GM12878 (cell line): ENCODE measurements around the gene SLC25A42. TPM values are rescaled to one million over a fixed set of nuclear protein-coding genes. Genes with fewer than 3 reads are reported as not detected.

Experiments
- ATAC-seq: fragments of 200-7000 bp; cut with Tn5 transposase; 3 replicates; pipeline ENCODE4 v1.9.1; 2020; ENCODE audit warnings: mild to moderate bottlenecking, moderate library complexity
- BruUV-seq: library from RNA; stranded (reverse); fragments of 400-500 nt; replicated peaks from 2 replicates; lab custom pipeline; 2021; lab: Mats Ljungman, UMichigan
- CTCF ChIA-PET: fragments of 300-600 bp; sonication (Branson Sonifier 250); formaldehyde crosslinking; extraction: SDS; loops from one replicate; lab custom pipeline; 2021; ENCODE audit warnings: inconsistent platforms; lab: Yijun Ruan, JAX
- POLR2A ChIA-PET: fragments of 350-600 bp; formaldehyde crosslinking; extraction: SDS; loops from one replicate; lab custom pipeline; 2021; ENCODE audit warnings: inconsistent platforms; lab: Charles Lee
- RAD21 ChIA-PET: fragments of 300-600 bp; sonication (Branson Sonifier 250); formaldehyde crosslinking; loops from one replicate; lab custom pipeline; 2023; ENCODE audit warnings: antibody characterized with exemption; ENCODE audit not compliant: unreplicated experiment; lab: Charles Lee
- SMC1A ChIA-PET: fragments of 300-600 bp; sonication (Branson Sonifier 250); formaldehyde crosslinking; loops from one replicate; lab custom pipeline; 2023; ENCODE audit not compliant: unreplicated experiment, uncharacterized antibody; lab: Charles Lee
- DNase-seq: peaks from one replicate; pipeline ENCODE4 v3.0.0-alpha.2; 2011; ENCODE audit warnings: low read depth, low spot score
- FAIRE-seq: peaks from 3 replicates; lab custom pipeline; 2011; peaks lifted over from hg19 to GRCh38; lab: Jason Lieb, UNC
- H2AFZ ChIP-seq: 2 replicates; pipeline ENCODE4 v1.6.0; 2011; ENCODE audit warnings: low read depth, low read length, control low read depth; ENCODE audit not compliant: control insufficient read depth
- H3K27ac ChIP-seq: 2 replicates; pipeline ENCODE4 v1.5.1; 2011; ENCODE audit warnings: control low read depth; ENCODE audit not compliant: control insufficient read depth, insufficient read depth
- H3K27me3 ChIP-seq, 2 experiments: replicated peaks in 1 of 2; 2 replicates each; pipeline versions ENCODE4 v1.6.0 to v1.6.1; 2011; ENCODE audit warnings: low read length in 1 of 2; ENCODE audit not compliant: control insufficient read depth in 2 of 2, insufficient read depth in 2 of 2
- H3K36me3 ChIP-seq, 2 experiments: 2 replicates each; pipeline ENCODE4 v1.5.1; 2011; ENCODE audit warnings: low read length in 1 of 2; ENCODE audit not compliant: control insufficient read depth in 2 of 2, insufficient read depth in 2 of 2
- H3K4me1 ChIP-seq: 2 replicates; pipeline ENCODE4 v1.6.1; 2011; ENCODE audit warnings: mild to moderate bottlenecking, low read length, moderate library complexity, mixed read lengths; ENCODE audit not compliant: control insufficient read depth, insufficient read depth
- H3K4me2 ChIP-seq: 2 replicates; pipeline ENCODE4 v1.6.0; 2011; ENCODE audit warnings: control low read depth; ENCODE audit not compliant: control insufficient read depth, insufficient read depth
- H3K4me3 ChIP-seq: fragments of 200-600 bp; sonication (generic); 2 replicates; pipeline ENCODE4 v1.5.1; 2016
- H3K79me2 ChIP-seq: 2 replicates; pipeline ENCODE4 v1.6.0; 2011; ENCODE audit warnings: low read length; ENCODE audit not compliant: control insufficient read depth, insufficient read depth
- H3K9ac ChIP-seq: 2 replicates; pipeline ENCODE4 v1.8.0; 2011; ENCODE audit warnings: low read length, control low read depth, mixed read lengths; ENCODE audit not compliant: control insufficient read depth, insufficient read depth
- H3K9me3 ChIP-seq: replicated peaks from 3 replicates; pipeline ENCODE4 v1.5.1; 2011; ENCODE audit warnings: mild to moderate bottlenecking, low read length; ENCODE audit not compliant: control insufficient read depth, insufficient read depth
- H4K20me1 ChIP-seq: 2 replicates; pipeline ENCODE4 v1.6.0; 2011; ENCODE audit not compliant: control insufficient read depth, insufficient read depth
- BRCA1 ChIP-seq: IDR thresholded peaks from 2 replicates; pipeline ENCODE4 v1.6.1; 2011; ENCODE audit warnings: low read depth, low read length, improper control_type of control experiment
- CHD2 ChIP-seq: IDR thresholded peaks from 2 replicates; pipeline ENCODE4 v1.6.1; 2011; ENCODE audit warnings: low read depth, low read length, improper control_type of control experiment, borderline replicate concordance
- E2F8 ChIP-seq: fragments of 450-650 bp; IDR thresholded peaks from 2 replicates; pipeline ENCODE4 v1.6.1; 2018; ENCODE audit warnings: mild to moderate bottlenecking, low read depth, moderate library complexity; ENCODE audit not compliant: partially characterized antibody
- EED ChIP-seq: sonication (generic); IDR thresholded peaks from 2 replicates; pipeline ENCODE4 v1.6.1; 2016; ENCODE audit warnings: antibody characterized with exemption, low read depth
- ESRRA ChIP-seq: IDR thresholded peaks from 2 replicates; pipeline ENCODE4 v1.6.1; 2012; ENCODE audit warnings: mild to moderate bottlenecking, low read length, improper control_type of control experiment
- HDGF ChIP-seq: fragments of 450-650 bp; IDR thresholded peaks from 2 replicates; pipeline ENCODE4 v1.6.1; 2016; ENCODE audit warnings: antibody characterized with exemption
- MEF2A ChIP-seq: IDR thresholded peaks from 2 replicates; pipeline ENCODE4 v1.6.1; 2011; ENCODE audit warnings: low read depth, mild to moderate bottlenecking, low read length, moderate library complexity; ENCODE audit not compliant: insufficient read depth
- NFYB ChIP-seq: IDR thresholded peaks from 2 replicates; pipeline ENCODE4 v1.6.1; 2011; ENCODE audit warnings: low read depth, mild to moderate bottlenecking, low read length, improper control_type of control experiment, moderate library complexity; ENCODE audit not compliant: insufficient read depth
- NR2C1 ChIP-seq: fragments of 450-650 bp; IDR thresholded peaks from 2 replicates; pipeline ENCODE4 v1.6.1; 2017; ENCODE audit warnings: antibody characterized with exemption, mild to moderate bottlenecking, moderate library complexity
- NR2F1 ChIP-seq: fragments of 450-650 bp; conservative IDR thresholded peaks from 2 replicates; pipeline ENCODE4 v1.6.1; 2017; ENCODE audit warnings: mild to moderate bottlenecking
- PAX8 ChIP-seq: fragments of 450-650 bp; IDR thresholded peaks from 2 replicates; pipeline ENCODE4 v1.6.1; 2017; ENCODE audit warnings: mild to moderate bottlenecking, moderate library complexity
- SIX5 ChIP-seq: IDR thresholded peaks from 2 replicates; pipeline ENCODE4 v1.6.1; 2011; ENCODE audit warnings: mild to moderate bottlenecking, low read depth, low read length, moderate library complexity; ENCODE audit not compliant: severe bottlenecking
- SMC3 ChIP-seq: IDR thresholded peaks from 2 replicates; pipeline ENCODE4 v1.6.1; 2011; ENCODE audit warnings: low read length, improper control_type of control experiment, borderline replicate concordance
- SPI1 ChIP-seq: IDR thresholded peaks from 2 replicates; pipeline ENCODE4 v1.6.1; 2011; ENCODE audit warnings: low read depth, mild to moderate bottlenecking, low read length, moderate library complexity, borderline replicate concordance; ENCODE audit not compliant: insufficient read depth
- SREBF1 ChIP-seq: IDR thresholded peaks from 2 replicates; pipeline ENCODE4 v1.6.1; 2012; ENCODE audit warnings: mild to moderate bottlenecking, low read length
- STAT1 ChIP-seq: fragments of 450-650 bp; conservative IDR thresholded peaks from 2 replicates; pipeline ENCODE4 v1.6.1; 2014; ENCODE audit warnings: antibody characterized with exemption, mild to moderate bottlenecking
- TCF3 ChIP-seq: IDR thresholded peaks from 2 replicates; pipeline ENCODE4 v1.6.1; 2012; ENCODE audit warnings: low read depth, mild to moderate bottlenecking, low read length, borderline replicate concordance; ENCODE audit not compliant: insufficient read depth
- USF1 ChIP-seq: IDR thresholded peaks from 2 replicates; pipeline ENCODE4 v1.6.1; 2011; ENCODE audit warnings: borderline replicate concordance, low read depth, mild to moderate bottlenecking, moderate library complexity, mixed read lengths, low read length; ENCODE audit not compliant: insufficient read depth; ENCODE audit errors: extremely low read length
- ZZZ3 ChIP-seq: IDR thresholded peaks from 2 replicates; pipeline ENCODE4 v1.6.1; 2011; ENCODE audit warnings: low read depth; ENCODE audit not compliant: control insufficient read depth, insufficient read length
- WGBS: methylation state at CpG from one replicate; pipeline ENCODE4 v1.1.6; 2016; ENCODE audit warnings: low lambda C conversion rate; ENCODE audit not compliant: insufficient replicate concordance, insufficient coverage; ENCODE audit errors: missing lambda C conversion rate; 5-methylcytosine and 5-hydroxymethylcytosine counted together
- in situ Hi-C: fragments of 300-500 bp; cut with MboI; formaldehyde crosslinking; loops from 9 replicates; pipeline ENCODE4 v1.14.3; 2018; ENCODE audit warnings: mixed read lengths
- intact Hi-C: fragments of 100-400 bp; cut with micrococcal nuclease; formaldehyde crosslinking; loops from one replicate; pipeline ENCODE4 v1.14.2; 2022; ENCODE audit not compliant: unreplicated experiment
- polyA plus RNA-seq, 11 experiments: library from polyadenylated mRNA; depleted of rRNA in 4 of 11; unstranded in 6 of 11; stranded (reverse) in 5 of 11; fragments of >200 nt; fragmentation: Nextera tagmentation in 4 of 11; fragmentation: Illumina TruSeq in 1 of 11; extraction: Ambion mirVana in 4 of 11; extraction: Trizol in 1 of 11; gene quantifications; 1 replicate in 1 of 11; 2 replicates in 10 of 11; pipeline versions ENCODE4 v1.2.1 to v1.2.3, GENCODE V29; 2011 to 2016; ENCODE audit warnings: inconsistent platforms in 2 of 11, missing spikeins in 2 of 11, low read depth in 1 of 11
- total RNA-seq, 4 experiments: library from RNA; depleted of rRNA in 3 of 4; stranded (reverse); fragments of >200 nt in 3 of 4; fragmentation: Illumina TruSeq in 1 of 4; extraction: Trizol in 1 of 4; gene quantifications; 2 replicates each; pipeline versions ENCODE4 v1.2.1 to v1.2.3, GENCODE V29; 2013 to 2021

SLC25A42 gene
- total and polyA plus RNA-seq, 10 of the 15 experiments (the other 5 are each of a cell fraction or from before 2014, with no cell fraction given), result 0.24 to 19.2 (median 9.6) TPM

- no peak for TF ChIP-seq CHD2
- TF ChIP-seq ZZZ3, result no peak
Observed at GRCh38 chr19:19105365-19106055, 41.7 kb downstream of the SLC25A42 start (continued).

- ATAC-seq (0 out of 3 replicates have a peak, but pooled peaks have one; percentile 8), DNase-seq (no peak), FAIRE-seq (no peak)
- Histone ChIP-seq H3K9me3 (no peaks in the 10 kb centered on the region), H3K9ac (no peak overlapping the region), H3K79me2 (no peaks in the 10 kb centered on the region), H3K27me3 (no peaks in the 10 kb centered on the region), H3K4me2 (no peak overlapping the region), H4K20me1 (no peaks in the 10 kb centered on the region), H3K36me3 (peaks cover 0 to 4% of the 10 kb centered on the region in 2 experiments; a peak in 1 of 4 replicates), H3K27ac (no peak overlapping the region), H2AFZ (no peak overlapping the region), H3K4me3 (no peak overlapping the region), H3K4me1 (no peaks in the 10 kb centered on the region)
- in situ Hi-C loops (no loop called here), intact Hi-C loops (no loop called here)
- CTCF ChIA-PET, result interaction anchor here (1.0 kb wide), 1 partner anchor 68 kb away, joined by 3 read pairs; no protein-coding TSS in a partner anchor
- RAD21 ChIA-PET, result interaction anchor here (0.6 to 1.2 kb wide), 2 partner anchors 35 to 69 kb away, joined by 3 to 4 read pairs; no protein-coding TSS in a partner anchor
- 94% methylated on average over 23 of the region's 25 CpGs for WGBS
- POLR2A ChIA-PET, result no interaction called here
- no peak for TF ChIP-seq TCF3
- no peak for TF ChIP-seq NR2F1
- TF ChIP-seq SREBF1, result no peak
- TF ChIP-seq EED, result no peak
- no peak for TF ChIP-seq MEF2A
- TF ChIP-seq NFYB, result no peak
- TF ChIP-seq HDGF, result no peak
- TF ChIP-seq STAT1, result no peak
- TF ChIP-seq PAX8, result no peak
- no peak for TF ChIP-seq NR2C1
- TF ChIP-seq SPI1, result no peak
- no peak for TF ChIP-seq E2F8
- no peak for TF ChIP-seq ESRRA
- TF ChIP-seq BRCA1, result no peak
- TF ChIP-seq SMC3, result no peak
- no peak for TF ChIP-seq USF1
- TF ChIP-seq SIX5, result no peak
- SMC1A ChIA-PET, result interaction anchor here (1.4 kb wide), 1 partner anchor 9 kb away, joined by 4 read pairs; no protein-coding TSS in a partner anchor
- BruUV-seq, result no TSS peak
Observed at GRCh38 chr19:19106056-19106551, 42.3 kb downstream of the SLC25A42 start.
